Amniotic epithelial cell (primary cell): ENCODE measurements around the gene CD80.
"Not testable (repeated sequence)": the region's sequence is repeated elsewhere in the genome, so short reads cannot be mapped to it uniquely, and the experiment has no call there.

Experiments
- DNase-seq: peaks from one replicate; pipeline ENCODE4 v3.0.0-alpha.2; 2010; ENCODE audit warnings: low read depth

The CD80 gene

DNA sequence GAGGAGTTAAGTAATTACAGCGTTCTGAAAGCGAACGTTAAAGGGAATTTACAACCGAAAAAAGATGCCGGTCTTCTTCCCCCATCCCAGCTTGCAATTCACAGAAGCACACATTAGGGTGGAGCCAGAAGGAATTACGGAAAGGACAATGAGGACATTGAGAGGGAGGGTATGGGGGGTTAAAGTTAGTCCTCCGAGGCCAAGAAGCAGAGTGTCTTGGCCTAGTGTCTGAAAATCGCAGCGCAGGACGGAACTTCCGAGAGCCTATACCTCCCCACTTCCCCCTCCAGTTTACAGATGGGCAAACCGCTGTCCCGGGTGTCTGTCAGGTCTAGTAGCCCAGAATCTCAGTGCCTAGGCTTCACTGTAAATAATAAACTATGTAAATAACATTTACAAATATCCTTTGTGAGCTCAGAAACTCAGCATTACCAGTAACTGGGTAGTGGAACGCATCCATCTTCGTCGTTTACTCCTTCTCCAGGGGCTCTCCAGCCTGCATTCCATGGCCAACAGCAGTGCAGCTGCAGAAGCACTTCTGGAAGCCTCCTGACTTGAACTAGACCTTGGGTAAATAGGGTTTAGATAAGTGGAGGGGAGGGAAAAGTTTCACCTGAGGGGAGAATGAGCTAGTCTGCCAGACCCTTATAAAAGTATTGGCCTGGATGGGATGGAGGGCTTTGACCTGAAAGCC is 20.8 kb upstream of the CD80 start:
- DNase-seq = peak; percentile 22

DNA sequence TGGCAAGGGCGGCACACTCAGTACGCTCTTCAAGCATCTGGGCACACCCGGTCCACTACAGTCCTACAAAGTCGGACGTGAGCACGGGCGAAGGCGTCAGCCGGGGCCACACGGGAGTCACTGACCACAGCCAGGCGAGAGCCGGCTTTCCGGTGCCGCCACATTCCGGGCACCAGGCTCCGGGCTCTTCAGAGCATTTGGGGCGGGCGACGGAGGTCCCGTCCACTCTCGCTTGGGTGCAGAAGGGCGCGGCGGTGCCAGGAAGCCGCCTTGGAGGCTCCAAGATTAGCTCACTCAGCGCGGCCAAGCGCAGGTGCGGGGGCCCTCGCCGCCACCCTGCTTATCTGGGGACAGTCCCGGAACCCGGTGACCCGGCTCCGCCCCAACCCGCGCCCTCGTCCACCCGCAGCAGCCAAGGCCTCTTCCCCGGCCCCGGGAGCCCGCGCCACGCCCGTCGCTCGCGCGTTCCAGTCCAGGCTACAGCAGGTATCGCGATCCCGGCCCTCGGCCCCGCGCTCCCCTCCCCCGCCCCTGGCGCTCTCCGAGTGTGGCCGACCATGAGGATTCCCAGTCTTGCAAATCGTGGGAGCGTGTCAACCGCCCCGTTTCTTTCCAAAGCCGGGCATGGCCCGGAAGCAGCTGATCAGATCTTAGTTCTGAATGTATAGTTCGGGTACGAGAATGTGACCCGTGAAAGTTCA is 20.1 kb upstream of the CD80 start, which contains the start of gene ADPRH:
TSS of gene ADPRH (plus strand) at position 127 of the 701 bp plus-strand sequence. CDS start 2,678 bp downstream, outside the sequence.
- peak; percentile 66 for DNase-seq

DNA sequence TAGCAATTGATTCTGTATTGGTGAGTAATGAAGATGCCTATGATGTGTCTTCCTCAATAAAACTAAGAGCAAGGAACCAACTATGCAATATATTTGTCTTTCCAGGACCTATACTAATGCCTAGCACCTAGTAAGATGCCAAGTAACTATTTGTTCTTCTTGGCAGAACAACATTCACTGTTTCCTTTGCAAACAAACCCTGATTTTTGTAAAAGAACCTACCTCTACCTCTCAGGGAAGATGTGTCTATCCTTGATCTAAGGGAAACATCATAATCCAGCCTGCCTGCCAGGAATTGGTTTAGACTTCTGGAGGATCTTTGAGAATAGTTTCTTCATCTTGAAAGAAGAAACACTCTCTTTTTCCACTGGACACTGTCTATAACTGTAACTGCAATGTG is 16.1 kb upstream of the CD80 start:
- DNase-seq = no peak

DNA sequence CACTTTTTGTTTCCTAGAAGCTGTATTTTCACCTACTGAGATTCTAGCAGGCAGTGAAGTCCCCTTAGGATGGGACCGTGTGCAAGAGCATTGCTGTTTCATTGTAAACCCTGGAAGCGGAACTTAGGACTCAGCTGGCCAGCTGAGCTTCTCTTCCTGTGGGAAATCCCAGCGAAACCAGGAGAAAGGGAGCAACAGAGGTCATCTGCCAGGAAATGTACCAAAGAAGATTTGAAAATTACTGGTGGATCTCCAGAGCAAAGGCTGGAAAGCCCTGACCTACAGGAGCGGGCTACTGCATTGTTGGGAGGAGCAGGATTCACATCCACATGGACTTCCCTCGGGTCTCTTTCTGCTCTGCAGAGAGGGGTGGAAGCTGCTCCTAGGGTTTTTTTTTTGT is 12.3 kb upstream of the CD80 start:
- DNase-seq = no peak

DNA sequence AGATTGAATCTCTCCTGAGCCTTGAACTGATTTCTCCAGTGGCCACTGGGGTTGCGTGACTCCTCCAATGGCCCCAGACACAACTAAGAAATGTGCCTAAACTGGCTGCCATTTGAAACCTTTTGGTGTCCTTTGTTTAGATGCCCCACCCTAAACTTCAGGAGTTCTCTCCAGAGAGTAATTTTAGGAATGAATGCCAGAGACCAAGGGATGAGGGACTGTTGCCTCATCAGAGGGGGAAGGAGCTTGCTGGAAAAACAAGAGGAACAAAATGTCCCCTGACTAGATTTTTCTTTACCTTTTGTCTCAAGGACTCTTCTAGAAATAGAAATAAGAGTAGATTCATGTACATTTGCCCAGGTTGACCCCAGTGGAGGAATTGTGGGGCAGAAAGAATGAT is 11.8 kb upstream of the CD80 start:
- no peak for DNase-seq

DNA sequence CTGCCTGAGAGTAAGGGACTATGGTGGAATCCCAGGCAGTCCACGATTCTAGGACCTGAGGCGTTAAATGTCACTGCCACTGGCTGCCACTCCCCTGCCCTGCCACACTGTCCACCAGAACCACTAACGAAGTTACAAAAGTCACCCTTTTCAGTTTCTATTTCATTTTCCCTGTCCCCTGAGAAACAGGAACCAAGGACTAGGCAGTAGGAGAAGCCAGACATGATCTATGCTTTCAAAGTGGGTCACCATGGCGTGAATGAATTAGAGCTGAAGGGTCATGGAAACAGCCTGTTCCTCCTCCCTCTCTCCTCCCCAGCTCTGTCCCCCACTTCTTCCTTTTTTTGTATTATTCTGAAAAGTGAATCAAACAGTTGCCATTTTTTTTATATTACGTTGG is 10.8 kb upstream of the CD80 start:
- no peak for DNase-seq

DNA sequence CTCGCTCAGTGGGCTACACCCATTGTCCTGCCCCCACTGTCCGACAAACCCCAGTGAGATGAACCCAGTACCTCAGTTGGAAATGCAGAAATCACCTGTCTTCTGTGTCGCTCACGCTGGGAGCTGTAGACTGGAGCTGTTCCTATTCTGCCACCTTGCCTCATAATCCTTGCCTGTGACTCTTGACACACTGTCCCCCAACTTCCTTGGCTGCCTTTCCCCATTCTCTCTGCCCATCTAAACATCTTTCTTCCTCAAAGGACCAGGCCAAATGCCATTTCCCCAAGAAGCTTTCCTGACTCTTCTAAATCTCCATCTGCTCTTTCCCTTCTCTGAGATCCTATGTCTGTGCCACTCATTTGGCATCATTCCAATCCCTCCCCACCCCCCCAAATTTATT is 9.7 kb upstream of the CD80 start:
- DNase-seq = no peak

DNA sequence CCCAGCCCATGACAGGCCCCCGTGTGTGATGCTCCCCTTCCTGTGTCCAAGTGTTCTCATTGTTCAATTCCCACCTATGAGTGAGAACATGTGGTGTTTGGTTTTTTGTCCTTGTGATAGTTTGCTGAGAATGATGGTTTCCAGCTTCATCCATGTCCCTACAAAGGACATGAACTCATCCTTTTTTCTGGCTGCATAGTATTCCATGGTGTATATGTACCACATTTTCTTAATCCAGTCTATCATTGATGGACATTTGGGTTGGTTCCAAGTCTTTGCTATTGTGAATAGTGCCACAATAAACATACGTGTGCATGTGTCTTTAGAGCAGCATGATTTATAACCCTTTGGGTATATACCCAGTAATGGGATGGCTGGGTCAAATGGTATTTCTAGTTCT is 3.9 kb upstream of the CD80 start:
- not testable (repeated sequence) for DNase-seq

DNA sequence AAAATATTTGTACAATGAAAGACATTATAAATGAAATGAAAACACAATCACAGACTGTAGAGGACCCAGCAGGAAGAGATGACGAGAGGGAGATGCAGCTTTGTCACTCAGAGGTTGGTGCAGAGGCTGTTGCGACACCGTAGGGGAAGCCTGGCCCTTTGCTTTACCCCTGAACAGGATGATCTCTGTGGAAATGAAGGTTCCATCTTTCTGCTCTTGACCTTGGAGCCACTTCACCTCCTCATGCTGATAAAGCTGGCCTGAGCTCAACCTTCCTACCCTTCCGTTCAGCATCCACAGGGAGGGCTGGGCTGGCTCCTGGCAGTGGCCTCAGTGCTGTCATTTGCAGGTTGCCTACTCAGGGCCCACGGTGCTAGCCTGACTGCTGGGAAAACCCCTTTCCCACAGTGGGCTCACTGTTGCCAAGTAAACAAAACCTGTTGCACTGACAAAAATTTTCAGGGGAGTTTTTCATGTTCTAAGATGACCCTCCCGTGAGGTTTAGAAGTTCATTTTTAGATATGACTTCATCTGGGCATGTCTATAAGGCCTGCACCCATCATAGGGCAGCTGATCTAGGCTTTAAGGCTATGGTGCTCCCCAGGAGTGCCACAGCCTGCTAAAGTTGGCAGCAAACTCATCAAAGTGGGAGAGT is 3.0 kb upstream of the CD80 start:
- DNase-seq = no peak

DNA sequence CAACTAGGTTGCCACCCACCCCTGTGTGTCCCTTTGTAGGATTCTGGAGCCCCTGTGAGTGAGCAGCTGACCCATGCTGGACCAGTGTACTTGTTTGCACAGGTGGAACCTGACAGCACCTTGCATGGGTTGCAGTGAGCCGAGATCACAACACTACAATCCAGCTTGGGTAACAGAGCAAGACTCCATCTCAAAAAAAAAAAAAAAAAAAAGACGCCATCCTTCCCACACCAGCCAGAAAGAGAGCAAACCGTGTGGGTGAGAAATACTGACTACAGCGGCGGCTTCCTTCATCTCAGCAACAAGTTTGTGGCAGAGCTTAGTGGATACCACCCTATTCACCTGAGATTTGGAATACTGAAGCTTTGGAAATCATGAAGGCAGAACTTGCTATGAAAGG is 746 bp upstream of the CD80 start:
- no peak for DNase-seq

DNA sequence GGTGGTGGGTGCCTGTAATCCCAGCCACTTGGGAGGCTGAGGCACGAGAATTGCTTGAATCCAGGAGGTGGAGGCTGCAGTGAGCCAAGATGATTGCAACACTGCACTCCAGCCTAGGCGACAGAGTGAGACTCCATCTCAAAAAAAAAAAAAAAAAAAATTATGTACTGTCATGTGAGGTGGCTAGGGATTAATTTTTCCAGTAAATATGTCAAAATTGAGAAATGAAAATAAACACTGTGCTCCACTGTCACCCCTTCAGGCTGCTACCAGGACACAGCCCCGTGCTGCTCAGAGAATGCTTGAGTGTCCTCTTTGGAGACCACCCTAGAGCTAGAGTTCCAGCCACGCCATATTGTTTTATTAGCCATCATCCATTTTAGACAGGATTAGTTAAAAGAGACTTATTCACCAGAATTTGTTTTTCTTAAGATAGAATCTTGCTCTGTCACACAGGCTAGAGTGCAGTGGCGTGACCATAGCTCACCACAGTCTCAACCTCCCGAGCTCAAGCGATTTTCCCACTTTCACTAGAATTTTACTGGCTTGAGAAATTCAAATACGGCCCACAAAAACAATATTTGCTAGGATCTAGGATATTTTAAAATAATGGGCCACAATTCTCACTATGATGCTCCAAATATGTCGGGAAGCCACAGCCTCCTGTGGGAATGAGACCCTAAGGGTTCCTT is 642 bp downstream of the CD80 start:
- DNase-seq = no peak

DNA sequence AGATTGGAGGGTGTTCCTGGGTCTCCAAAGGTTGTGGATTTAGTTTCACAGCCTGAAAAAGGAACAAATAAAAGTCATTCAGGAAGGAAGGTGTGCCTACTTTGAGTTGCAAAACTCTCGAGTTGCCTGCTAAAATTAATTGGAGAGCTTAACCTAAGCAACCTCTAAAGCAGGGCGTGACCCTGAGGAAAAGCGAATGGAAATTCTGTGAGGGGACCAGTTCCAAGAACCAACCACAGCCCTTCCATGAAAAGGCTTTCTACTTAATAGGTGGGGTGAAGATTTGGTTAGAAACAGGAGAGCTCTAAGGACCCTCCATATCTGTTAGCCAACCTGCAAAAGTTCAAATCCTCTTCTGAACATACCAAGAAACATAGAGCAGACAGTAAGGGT is 1.5 kb downstream of the CD80 start:
- DNase-seq = no peak

DNA sequence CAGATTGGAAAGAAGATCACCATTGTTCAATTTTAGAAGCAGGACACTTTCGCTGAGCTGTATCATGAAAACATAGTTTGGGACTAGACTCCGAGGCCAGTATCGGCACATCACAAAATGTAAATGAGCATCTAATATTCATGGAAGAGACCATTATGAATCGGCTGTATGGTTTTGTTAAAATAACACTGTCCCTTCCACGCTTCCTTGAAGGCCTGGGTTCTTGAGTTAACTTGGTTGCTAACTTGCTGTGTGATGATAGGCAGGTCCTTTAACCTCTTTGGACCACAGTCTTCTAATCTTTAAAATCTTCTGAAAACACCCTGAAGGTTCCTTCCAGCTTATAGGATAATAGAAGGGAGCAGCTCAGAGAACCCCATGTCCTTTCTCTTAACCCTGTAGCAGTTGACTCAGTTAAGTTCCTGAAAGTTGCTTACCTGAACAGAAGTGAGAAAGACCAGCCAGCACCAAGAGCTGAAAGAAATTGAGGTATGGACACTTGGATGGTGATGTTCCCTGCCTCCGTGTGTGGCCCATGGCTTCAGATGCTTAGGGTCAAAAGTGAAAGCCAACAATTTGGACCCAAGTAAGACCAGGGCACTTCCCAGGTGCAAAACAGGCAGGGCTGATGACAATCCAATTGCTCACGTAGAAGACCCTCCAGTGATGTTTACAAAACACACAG is 2.1 kb downstream of the CD80 start:
- no peak for DNase-seq

DNA sequence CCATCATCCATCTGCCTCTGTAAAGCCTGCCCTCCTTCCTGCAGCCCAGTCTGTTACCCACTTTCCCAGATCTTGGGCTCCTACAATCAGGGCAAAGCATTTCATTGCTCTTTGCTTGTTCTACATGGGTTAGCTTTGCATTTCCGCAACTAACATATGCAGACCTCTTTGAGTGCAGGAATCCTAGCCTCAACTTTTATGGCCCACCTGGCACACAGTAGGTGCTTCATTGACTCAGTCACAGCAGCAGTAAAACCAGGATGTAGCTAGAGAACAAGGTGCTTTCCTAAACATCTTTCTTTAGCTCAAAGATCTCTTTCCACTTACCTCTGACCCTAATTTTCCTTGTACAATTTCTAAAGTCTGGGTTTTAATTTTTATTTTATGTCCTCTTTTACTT is 3.5 kb downstream of the CD80 start:
- DNase-seq = no peak

DNA sequence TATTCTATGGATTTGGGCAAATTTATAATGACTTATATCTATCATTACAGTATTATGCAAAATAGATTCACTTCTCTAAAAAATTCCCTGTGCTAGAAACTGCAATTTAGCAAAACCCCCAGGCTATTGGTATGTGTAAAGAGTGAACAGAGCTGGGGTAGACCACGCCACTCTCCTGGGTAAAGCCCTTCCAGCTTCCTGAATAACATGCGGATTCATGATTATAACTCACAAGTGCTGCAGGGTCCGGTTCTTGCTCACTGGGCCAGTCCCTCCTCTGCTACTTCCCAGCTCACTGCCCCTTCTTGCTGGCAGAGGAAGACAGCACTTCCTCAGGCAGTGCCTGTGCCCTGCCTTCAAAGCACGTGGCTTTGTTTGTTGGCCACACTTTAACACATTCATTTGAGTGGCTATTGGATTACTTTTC is 4.1 kb downstream of the CD80 start:
- DNase-seq = no peak

DNA sequence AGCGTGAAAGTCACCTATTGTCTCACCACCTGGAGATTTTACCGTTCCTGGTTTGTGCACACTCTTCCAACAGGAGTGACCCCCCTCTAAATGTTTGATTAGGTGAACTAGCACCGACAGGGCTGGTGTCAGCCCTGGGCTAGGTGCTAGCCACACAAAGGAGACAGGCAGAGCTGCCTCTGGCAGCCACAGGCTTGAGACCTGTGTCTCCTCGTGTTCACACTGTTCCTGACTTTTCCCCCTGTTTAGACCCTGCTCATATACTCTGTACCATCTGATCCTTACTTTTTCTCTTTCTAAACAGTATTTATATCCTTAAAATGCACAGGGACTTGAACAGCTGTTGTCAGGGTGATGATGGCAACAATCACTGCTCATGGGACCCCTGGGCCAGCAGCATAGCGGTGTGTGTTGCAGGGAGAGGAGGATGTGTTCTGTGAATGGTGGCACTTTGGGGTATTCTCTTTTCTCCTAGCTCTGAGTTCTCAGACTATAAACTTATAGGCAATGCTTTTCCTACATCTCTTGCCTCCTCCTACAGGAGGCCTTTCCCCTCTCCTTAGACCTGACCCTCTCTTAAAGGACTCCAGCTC is 5.5 kb downstream of the CD80 start:
- DNase-seq = no peak

DNA sequence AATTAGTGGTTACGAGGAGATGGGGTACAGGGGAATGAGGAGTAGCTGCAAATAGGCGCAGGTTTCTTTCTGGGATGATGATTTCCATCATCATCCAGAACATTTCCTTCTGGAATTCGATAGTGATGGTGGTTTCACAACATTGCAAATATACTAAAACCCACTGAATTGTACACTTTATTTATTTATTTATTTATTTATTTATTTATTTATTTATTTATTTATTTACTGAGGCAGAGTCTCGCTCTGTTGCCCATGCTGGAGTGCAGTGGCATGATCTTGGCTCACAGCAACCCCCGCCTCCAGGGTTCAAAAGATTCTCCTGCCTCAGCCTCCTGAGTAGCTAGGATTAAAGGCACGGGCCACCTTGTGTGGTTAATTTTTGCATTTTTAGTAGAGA is 6.5 kb downstream of the CD80 start:
- DNase-seq = not testable (repeated sequence)

DNA sequence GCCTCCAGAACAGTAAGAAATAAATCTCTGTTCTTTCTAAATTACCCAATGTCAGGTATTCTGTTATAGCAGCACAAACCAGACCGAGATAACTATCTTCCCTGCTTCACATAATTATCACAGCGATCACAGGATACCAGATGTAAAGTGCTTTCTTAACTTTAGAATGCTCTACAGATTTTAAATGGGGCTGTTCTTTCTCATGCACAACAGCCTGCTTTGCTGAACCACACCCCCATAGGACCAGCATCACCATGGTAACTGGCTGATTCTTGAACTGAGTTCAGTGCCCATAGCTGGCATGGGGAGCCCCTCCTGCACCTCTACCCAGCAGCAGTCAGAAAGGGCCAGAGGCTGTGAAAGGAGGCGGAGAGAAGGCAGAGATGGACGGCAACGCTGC is 7.8 kb downstream of the CD80 start:
- no peak for DNase-seq

DNA sequence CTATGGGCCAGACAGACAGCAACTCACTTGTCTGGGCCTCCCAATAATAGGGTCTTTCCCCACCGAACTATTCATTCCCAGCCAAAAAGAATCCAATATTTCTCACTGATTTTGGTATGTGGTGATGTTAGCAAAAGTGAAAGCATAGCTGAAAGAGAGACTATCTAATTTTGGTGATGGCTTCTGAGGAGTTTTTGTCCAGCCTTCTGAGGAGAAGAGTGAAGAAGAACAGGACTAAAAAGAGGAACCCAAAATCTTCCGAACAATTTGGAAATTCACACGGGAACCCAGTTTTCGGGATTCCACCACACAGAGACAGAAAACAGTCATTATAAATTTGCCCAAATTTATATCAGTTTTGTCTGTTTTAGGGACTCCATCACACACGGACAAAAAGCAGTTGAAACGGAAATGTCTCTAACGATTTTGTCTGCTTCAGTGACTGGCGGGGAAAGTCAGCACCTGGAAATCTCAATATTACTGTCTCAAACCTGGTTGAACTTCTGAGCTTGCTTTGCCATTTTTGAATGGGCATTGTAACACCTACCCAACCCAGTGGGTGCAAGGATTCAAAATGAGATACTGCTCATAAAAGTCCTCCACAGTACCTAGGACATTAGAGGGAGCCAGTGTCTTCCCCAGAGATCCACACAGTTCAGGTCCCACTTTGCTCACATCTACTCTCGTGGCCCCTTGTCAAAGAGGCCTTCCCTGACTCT is 9.1 kb downstream of the CD80 start:
- DNase-seq = no peak

DNA sequence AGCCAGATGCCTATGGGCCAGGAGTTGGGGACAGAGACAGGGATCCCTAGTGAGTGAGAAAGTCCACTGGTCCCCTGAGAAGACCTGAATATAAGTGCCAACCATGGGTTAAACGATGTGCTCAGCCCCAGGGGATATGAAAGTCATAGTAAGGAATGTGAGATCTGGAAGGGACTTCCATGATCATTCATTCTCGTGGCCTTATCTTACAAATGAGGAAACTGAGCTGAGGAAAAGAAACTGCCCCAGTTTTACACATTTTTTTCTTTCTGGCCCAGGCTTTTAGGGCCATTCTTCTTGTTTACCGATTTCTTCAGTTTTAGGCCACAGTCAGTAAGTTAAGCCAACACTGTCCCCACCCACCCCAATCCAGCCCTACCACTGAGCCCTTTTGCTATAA is 11.1 kb downstream of the CD80 start:
- DNase-seq = no peak

DNA sequence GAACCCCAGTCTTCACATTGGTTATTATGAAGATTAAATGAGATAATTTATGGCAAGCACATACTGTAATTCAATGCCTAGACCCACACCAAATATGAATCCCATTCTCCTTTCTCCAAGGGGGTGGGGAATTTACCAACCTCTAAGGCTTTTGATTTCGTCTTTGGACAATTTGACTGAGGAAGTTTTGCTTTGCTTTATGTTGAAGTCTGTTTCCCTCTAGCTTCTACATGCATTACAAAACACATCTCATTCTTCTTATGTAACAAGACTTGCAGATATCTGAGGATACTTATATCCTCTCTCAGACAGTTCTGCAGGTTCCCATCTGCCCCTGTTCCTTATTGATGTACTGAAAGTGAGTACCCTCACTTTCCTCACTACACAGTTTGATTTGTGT is 12.2 kb downstream of the CD80 start:
- DNase-seq = no peak
